ENCODE results near the gene RIC1. TPM values are rescaled to one million over a fixed set of nuclear protein-coding genes. Genes with fewer than 3 reads are reported as not detected.

The RIC1 gene
- total and polyA plus RNA-seq, 2 of the 8 experiments (the other 6 are each of a cell fraction or from before 2014, with no cell fraction given) = 10.7 to 24.5 TPM

GRCh38 chr9:5611321-5612184, 17.4 kb upstream of the RIC1 start (continued):
- TF ChIP-seq FOSL1 (IDR thresholded peaks at IDR 0.05; ENCODE audit: insufficient read depth, low read depth, low read length) = no peak
